Endothelial cell (in vitro differentiated cells): ENCODE measurements around the gene MFRP. TPM values are rescaled to one million over a fixed set of nuclear protein-coding genes. Genes with fewer than 3 reads are reported as not detected.

Source experiments
- DNase-seq: peaks from one replicate; pipeline ENCODE4 v3.0.0; 2021; ENCODE audit warnings: low spot score
- H3K27ac Mint-ChIP-seq: one replicate; pipeline ENCODE4 v1.8.0; 2021; ENCODE audit warnings: mixed read lengths, inconsistent platforms; ENCODE audit not compliant: unreplicated experiment
- H3K27me3 Mint-ChIP-seq: one replicate; pipeline ENCODE4 v1.8.0; 2021; ENCODE audit warnings: mild to moderate bottlenecking, moderate library complexity, mixed read lengths, inconsistent platforms; ENCODE audit not compliant: unreplicated experiment
- H3K36me3 Mint-ChIP-seq: one replicate; pipeline ENCODE4 v1.8.0; 2021; ENCODE audit warnings: mild to moderate bottlenecking, low read depth, mixed read lengths, inconsistent platforms; ENCODE audit not compliant: unreplicated experiment
- H3K4me1 Mint-ChIP-seq: one replicate; pipeline ENCODE4 v1.8.0; 2021; ENCODE audit warnings: mild to moderate bottlenecking, mixed read lengths, inconsistent platforms; ENCODE audit not compliant: unreplicated experiment
- H3K4me3 Mint-ChIP-seq: one replicate; pipeline ENCODE4 v1.8.0; 2021; ENCODE audit warnings: mild to moderate bottlenecking, mixed read lengths, inconsistent platforms; ENCODE audit not compliant: unreplicated experiment
- H3K9me3 Mint-ChIP-seq: one replicate; pipeline ENCODE4 v1.8.0; 2021; ENCODE audit warnings: mixed read lengths, inconsistent platforms; ENCODE audit not compliant: unreplicated experiment
- CTCF ChIP-seq: fragments of 200-600 bp; sonication (generic); IDR thresholded peaks from one replicate; pipeline ENCODE4 v1.5.0; 2021; ENCODE audit warnings: antibody characterized with exemption; ENCODE audit not compliant: unreplicated experiment
- total RNA-seq: library from RNA; stranded (reverse); fragmentation: NEBNext Ultra II Directional; extraction: Animal tissue kit (Norgen Biotek cat#: 25700); gene quantifications from one replicate; pipeline ENCODE4 v1.2.1, GENCODE V29; 2021; ENCODE audit not compliant: unreplicated experiment

The MFRP gene
- total RNA-seq, 1 donor from 2014 or later = 0.13 TPM

GRCh38 chr11:119337581-119338317 lies 8.8 kb downstream of the MFRP start:
- Mint-ChIP-seq H3K36me3 (no peaks in the 10 kb centered on the region), H3K9me3 (no peaks in the 10 kb centered on the region), H3K27ac (no peak overlapping the region), H3K4me1 (peaks cover 43% of the 10 kb centered on the region), H3K27me3 (peaks cover 12% of the 10 kb centered on the region), H3K4me3 (no peak overlapping the region)
- TF ChIP-seq CTCF = no peak
- DNase-seq = no peak

- no peak for DNase-seq
- TF ChIP-seq CTCF = no peak
- Mint-ChIP-seq H3K9me3 (no peaks in the 10 kb centered on the region), H3K4me3 (peak overlapping the region; percentile 56), H3K36me3 (no peaks in the 10 kb centered on the region), H3K4me1 (peaks cover 43% of the 10 kb centered on the region), H3K27ac (no peak overlapping the region), H3K27me3 (peaks cover 12% of the 10 kb centered on the region)
Measured at GRCh38 chr11:119336744-119337469, 9.6 kb downstream of the MFRP start.

- H3K27me3 Mint-ChIP-seq = peaks cover 7% of the 10 kb centered on the region
- peaks cover 39% of the 10 kb centered on the region for H3K4me1 Mint-ChIP-seq
- H3K27ac Mint-ChIP-seq = no peak overlapping the region
- DNase-seq = no peak
- no peak for TF ChIP-seq CTCF
- no peaks in the 10 kb centered on the region for H3K36me3 Mint-ChIP-seq
- H3K4me3 Mint-ChIP-seq = peak overlapping the region; percentile 65
- H3K9me3 Mint-ChIP-seq = no peaks in the 10 kb centered on the region
Measured at GRCh38 chr11:119335655-119336543, 10.6 kb downstream of the MFRP start.

GRCh38 chr11:119335091-119335654 lies 11.3 kb downstream of the MFRP start:
- Mint-ChIP-seq H3K36me3 (no peaks in the 10 kb centered on the region), H3K27me3 (peaks cover 6% of the 10 kb centered on the region), H3K27ac (peak overlapping the region; percentile 97), H3K4me1 (peaks cover 37% of the 10 kb centered on the region), H3K4me3 (peak overlapping the region; percentile 99), H3K9me3 (no peaks in the 10 kb centered on the region)
- no peak for DNase-seq
- no peak for TF ChIP-seq CTCF
